Peyer's patch (tissue), 4 donors: ENCODE measurements around the gene MAP2K2. TPM values are rescaled to one million over a fixed set of nuclear protein-coding genes. Genes with fewer than 3 reads are reported as not detected.

Experiments
- DNase-seq, 3 donors: peaks; one replicate each; pipeline ENCODE4 v3.0.0-alpha.2; 2017 to 2019
- H3K27ac ChIP-seq, 4 donors: fragments of 200-600 bp; sonication (generic); one replicate each; pipeline ENCODE4 v1.5.1; 2016 to 2019
- H3K27me3 ChIP-seq, 2 donors: fragments of 200-600 bp; sonication (generic); one replicate each; pipeline ENCODE4 v1.5.1; 2019
- H3K36me3 ChIP-seq, 3 donors: fragments of 200-600 bp; sonication (generic); one replicate each; pipeline ENCODE4 v1.5.1; 2016 to 2019
- H3K4me1 ChIP-seq, 4 donors: fragments of 200-600 bp; sonication (generic); one replicate each; pipeline ENCODE4 v1.5.1; 2016 to 2019
- H3K4me3 ChIP-seq, 4 donors: fragments of 200-600 bp; sonication (generic); 1 replicate in 3 of 4; 2 replicates in 1 of 4; pipeline ENCODE4 v1.5.1; 2016 to 2019; ENCODE audit warnings: mild to moderate bottlenecking in 1 of 4
- H3K9me3 ChIP-seq, 4 donors: fragments of 200-600 bp; sonication (generic); one replicate each; pipeline ENCODE4 v1.5.1; 2016 to 2019; ENCODE audit warnings: mild to moderate bottlenecking in 1 of 4
- POLR2A ChIP-seq, 2 donors: fragments of 450-650 bp; IDR thresholded peaks; one replicate each; pipeline ENCODE4 v1.5.1; 2017; ENCODE audit warnings: antibody characterized with exemption in 2 of 2, mild to moderate bottlenecking in 2 of 2, moderate library complexity in 2 of 2
- total RNA-seq, 4 donors: library from RNA; depleted of rRNA; stranded (reverse); fragments of >200 nt; gene quantifications; one replicate each; pipeline ENCODE4 v1.1.0, GENCODE V29; 2016
- TF ChIP-seq, protein P1 (sequence below), 6 experiments: fragments of 450-650 bp in 4 of 6; fragments of 200-600 bp in 2 of 6; sonication (generic) in 1 of 6; IDR thresholded peaks; one replicate each; pipeline ENCODE4 v1.5.1; 2017 to 2019; ENCODE audit warnings: antibody characterized with exemption in 6 of 6, mild to moderate bottlenecking in 3 of 6, moderate library complexity in 1 of 6

The MAP2K2 gene
- total RNA-seq, 4 donors from 2014 or later: 168 to 283 (median 220) TPM

DNA sequence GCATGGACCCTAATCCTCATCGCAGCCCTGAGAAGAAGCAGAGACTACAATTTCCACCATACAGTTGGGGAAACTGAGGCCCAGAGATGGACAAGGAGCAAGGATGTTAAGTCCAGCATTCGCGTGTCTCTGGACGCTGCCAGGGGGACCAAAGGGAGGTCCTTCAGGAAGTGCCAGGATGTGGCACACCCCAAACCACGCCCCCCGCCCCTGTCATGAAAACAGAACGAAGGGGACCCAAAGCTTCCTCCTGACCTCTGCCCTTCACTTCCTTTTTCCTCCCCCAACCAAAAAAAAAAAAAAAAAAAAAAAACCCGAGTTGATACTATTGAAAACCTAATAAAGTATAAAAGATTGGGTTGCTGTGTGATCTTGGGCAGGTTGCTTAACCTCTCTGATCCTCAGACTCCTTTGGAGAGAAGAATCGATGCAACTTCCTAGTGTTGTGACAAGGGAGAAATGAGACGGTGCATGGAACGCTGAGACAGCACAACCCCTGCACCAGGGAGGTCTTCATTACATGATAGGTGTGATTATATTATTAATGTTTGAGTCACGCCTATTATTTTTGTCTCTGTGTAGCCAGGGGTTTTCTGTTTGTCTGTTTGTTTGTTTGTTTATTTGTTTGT is 54.5 kb downstream of the MAP2K2 start:
- H3K4me1 ChIP-seq: peaks cover 0 to 15% (median 2%) of the 10 kb centered on the region in 4 donors
- TF ChIP-seq POLR2A (IDR thresholded peaks at IDR 0.05): no peak
- TF ChIP-seq, protein P1, sequence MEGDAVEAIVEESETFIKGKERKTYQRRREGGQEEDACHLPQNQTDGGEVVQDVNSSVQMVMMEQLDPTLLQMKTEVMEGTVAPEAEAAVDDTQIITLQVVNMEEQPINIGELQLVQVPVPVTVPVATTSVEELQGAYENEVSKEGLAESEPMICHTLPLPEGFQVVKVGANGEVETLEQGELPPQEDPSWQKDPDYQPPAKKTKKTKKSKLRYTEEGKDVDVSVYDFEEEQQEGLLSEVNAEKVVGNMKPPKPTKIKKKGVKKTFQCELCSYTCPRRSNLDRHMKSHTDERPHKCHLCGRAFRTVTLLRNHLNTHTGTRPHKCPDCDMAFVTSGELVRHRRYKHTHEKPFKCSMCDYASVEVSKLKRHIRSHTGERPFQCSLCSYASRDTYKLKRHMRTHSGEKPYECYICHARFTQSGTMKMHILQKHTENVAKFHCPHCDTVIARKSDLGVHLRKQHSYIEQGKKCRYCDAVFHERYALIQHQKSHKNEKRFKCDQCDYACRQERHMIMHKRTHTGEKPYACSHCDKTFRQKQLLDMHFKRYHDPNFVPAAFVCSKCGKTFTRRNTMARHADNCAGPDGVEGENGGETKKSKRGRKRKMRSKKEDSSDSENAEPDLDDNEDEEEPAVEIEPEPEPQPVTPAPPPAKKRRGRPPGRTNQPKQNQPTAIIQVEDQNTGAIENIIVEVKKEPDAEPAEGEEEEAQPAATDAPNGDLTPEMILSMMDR (IDR thresholded peaks at IDR 0.05): no peak
- DNase-seq: peak in 2 of 3 donors; percentile 71 to 84
- peak overlapping the region in 1 of 4 donors; percentile 99 for H3K27ac ChIP-seq
- H3K9me3 ChIP-seq: no peaks in the 10 kb centered on the region
- no peaks in the 10 kb centered on the region for H3K27me3 ChIP-seq
- H3K4me3 ChIP-seq: no peak overlapping the region
- no peaks in the 10 kb centered on the region for H3K36me3 ChIP-seq

GRCh38 chr19:4068047-4068966 is 55.6 kb downstream of the MAP2K2 start:
- H3K27me3 ChIP-seq: no peaks in the 10 kb centered on the region
- peak in 2 of 3 donors; percentile 72 to 76 for DNase-seq
- H3K4me1 ChIP-seq: peaks cover 0 to 25% (median 7%) of the 10 kb centered on the region in 4 donors
- no peaks in the 10 kb centered on the region for H3K36me3 ChIP-seq
- no peaks in the 10 kb centered on the region for H3K9me3 ChIP-seq
- peak overlapping the region; percentile 99 to 100 (median 100) for H3K4me3 ChIP-seq
- TF ChIP-seq POLR2A (IDR thresholded peaks at IDR 0.05): no peak
- TF ChIP-seq, protein P1 (IDR thresholded peaks at IDR 0.05): no peak
- H3K27ac ChIP-seq: peak overlapping the region; percentile 99 to 100 (median 100)

- Histone ChIP-seq H3K9me3 (no peaks in the 10 kb centered on the region), H3K4me3 (peak overlapping the region; percentile 99 to 100 (median 100)), H3K36me3 (peaks cover 0 to 4% (median 0%) of the 10 kb centered on the region in 3 donors), H3K27ac (peak overlapping the region; percentile 99 to 100 (median 100)), H3K27me3 (no peaks in the 10 kb centered on the region), H3K4me1 (peaks cover 0 to 33% (median 15%) of the 10 kb centered on the region in 4 donors)
- DNase-seq: peak in 1 of 3 donors; percentile 83
- peak; percentile 18 to 37 for TF ChIP-seq POLR2A (IDR thresholded peaks at IDR 0.05)
- TF ChIP-seq, protein P1 (IDR thresholded peaks at IDR 0.05): no peak
Observed at GRCh38 chr19:4067396-4068046, 56.4 kb downstream of the MAP2K2 start.

DNA sequence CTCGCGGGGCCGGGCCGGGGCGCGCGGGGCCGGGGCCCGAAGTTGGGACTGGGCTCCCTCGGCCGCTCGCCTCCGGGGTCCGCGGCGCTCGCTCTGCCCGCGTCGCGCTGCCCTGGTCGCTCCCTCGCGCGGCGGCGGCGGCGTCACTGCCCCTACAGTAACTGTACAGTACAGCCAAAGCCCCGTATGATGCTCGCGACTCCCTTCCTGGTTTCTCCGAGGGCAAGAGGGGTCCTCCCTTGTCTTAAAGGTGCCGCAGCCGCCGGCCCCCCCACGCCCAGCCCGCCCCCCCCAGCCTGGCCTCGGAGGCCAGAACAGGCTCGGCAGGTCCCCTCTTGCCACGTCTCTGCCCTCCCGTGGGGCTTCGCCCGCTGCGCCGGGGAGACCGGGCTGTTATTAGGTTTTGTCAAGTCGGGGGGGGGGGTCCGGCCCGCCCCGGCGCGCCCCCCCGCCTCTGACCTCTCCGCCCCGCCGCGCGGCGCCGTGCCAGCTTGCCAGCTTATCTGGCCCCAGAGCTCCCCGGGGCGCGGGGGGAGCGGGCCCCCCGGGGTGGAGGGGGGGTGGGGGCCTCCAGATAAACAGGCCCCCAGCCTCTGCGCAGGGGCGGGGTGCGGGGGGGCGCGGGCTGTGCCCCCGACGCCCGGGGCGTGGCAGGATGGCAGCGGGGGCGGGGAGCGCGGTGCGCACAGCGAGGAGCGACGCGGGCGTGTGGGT is 57.1 kb downstream of the MAP2K2 start, which contains the start of gene ZBTB7A:
Gene ZBTB7A (minus strand): TSS at position 218 of the 714 bp plus-strand sequence. CDS start 11,667 bp downstream, outside the sequence.
- Histone ChIP-seq H3K27me3 (no peaks in the 10 kb centered on the region), H3K4me3 (peak within 1 kb of the TSS; percentile 99 to 100 (median 100)), H3K9me3 (no peaks in the 10 kb centered on the region), H3K27ac (peak within 1 kb of the TSS; percentile 99 to 100 (median 100)), H3K36me3 (peaks cover 0 to 4% (median 0%) of the 10 kb centered on the region in 3 donors), H3K4me1 (peaks cover 0 to 40% (median 22%) of the 10 kb centered on the region in 4 donors)
- TF ChIP-seq, protein P1 (IDR thresholded peaks at IDR 0.05): no peak
- TF ChIP-seq POLR2A (IDR thresholded peaks at IDR 0.05): peak; percentile 63 to 66
- DNase-seq: peak; percentile 88 to 96 (median 89)
